A549 (cell line): ENCODE data around the gene MRPS18A.

ENCODE experiments used
- CEBPB ChIP-seq, 2 experiments: fragments of >200 bp in 1 of 2; sonication (Bioruptor Twin) in 1 of 2; formaldehyde crosslinking in 1 of 2; IDR thresholded peaks; 2 replicates each; pipeline ENCODE4 v1.6.1; 2012 to 2016
- TF ChIP-seq, protein P1 (sequence below): IDR thresholded peaks from 2 replicates; pipeline ENCODE4 v1.6.1; 2012

DNA sequence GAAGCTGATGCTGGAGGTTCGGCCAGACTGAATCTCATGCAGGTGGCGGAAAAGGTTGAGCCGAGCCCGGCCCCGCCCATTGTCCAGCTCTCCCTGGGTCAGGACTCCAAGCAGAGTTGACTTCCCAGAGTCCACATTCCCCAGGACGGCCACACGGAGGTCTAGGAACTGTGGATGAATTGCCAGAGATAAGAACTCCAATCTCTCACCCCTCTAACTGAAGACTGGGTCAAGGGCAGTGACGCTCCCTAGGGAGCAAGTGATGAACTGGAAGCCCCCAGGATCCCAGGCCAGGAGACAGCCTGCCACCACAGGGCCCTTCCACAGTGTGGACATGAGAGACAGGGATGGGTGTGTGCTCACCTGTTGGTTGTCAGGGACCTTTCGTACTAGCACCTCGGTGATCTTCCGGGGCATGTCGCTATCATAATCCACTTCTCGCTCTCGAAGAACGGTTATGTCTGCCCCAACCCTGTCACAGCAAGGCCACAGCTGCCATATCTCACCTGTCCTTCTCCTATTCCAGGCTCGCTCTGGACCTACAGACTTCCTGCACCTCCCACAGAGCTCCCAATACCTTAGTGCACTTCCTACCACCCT is 62.1 kb downstream of the MRPS18A start:
- TF ChIP-seq CEBPB (IDR thresholded peaks at IDR 0.05), result no peak
- TF ChIP-seq, protein P1, sequence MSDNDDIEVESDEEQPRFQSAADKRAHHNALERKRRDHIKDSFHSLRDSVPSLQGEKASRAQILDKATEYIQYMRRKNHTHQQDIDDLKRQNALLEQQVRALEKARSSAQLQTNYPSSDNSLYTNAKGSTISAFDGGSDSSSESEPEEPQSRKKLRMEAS, result no peak
